GM12878 (cell line): ENCODE data around the gene PGLYRP2. TPM values are rescaled to one million over a fixed set of nuclear protein-coding genes. Genes with fewer than 3 reads are reported as not detected.

ENCODE experiments used
- ATAC-seq: fragments of 200-7000 bp; cut with Tn5 transposase; 3 replicates; pipeline ENCODE4 v1.9.1; 2020; ENCODE audit warnings: mild to moderate bottlenecking, moderate library complexity
- BruUV-seq: library from RNA; stranded (reverse); fragments of 400-500 nt; replicated peaks from 2 replicates; lab custom pipeline; 2021; lab: Mats Ljungman, UMichigan
- CTCF ChIA-PET: fragments of 300-600 bp; sonication (Branson Sonifier 250); formaldehyde crosslinking; extraction: SDS; loops from one replicate; lab custom pipeline; 2021; ENCODE audit warnings: inconsistent platforms; lab: Yijun Ruan, JAX
- POLR2A ChIA-PET: fragments of 350-600 bp; formaldehyde crosslinking; extraction: SDS; loops from one replicate; lab custom pipeline; 2021; ENCODE audit warnings: inconsistent platforms; lab: Charles Lee
- RAD21 ChIA-PET: fragments of 300-600 bp; sonication (Branson Sonifier 250); formaldehyde crosslinking; loops from one replicate; lab custom pipeline; 2023; ENCODE audit warnings: antibody characterized with exemption; ENCODE audit not compliant: unreplicated experiment; lab: Charles Lee
- SMC1A ChIA-PET: fragments of 300-600 bp; sonication (Branson Sonifier 250); formaldehyde crosslinking; loops from one replicate; lab custom pipeline; 2023; ENCODE audit not compliant: unreplicated experiment, uncharacterized antibody; lab: Charles Lee
- DNase-seq: peaks from one replicate; pipeline ENCODE4 v3.0.0-alpha.2; 2011; ENCODE audit warnings: low read depth, low spot score
- FAIRE-seq: peaks from 3 replicates; lab custom pipeline; 2011; peaks lifted over from hg19 to GRCh38; lab: Jason Lieb, UNC
- H2AFZ ChIP-seq: 2 replicates; pipeline ENCODE4 v1.6.0; 2011; ENCODE audit warnings: low read depth, low read length, control low read depth; ENCODE audit not compliant: control insufficient read depth
- H3K27ac ChIP-seq: 2 replicates; pipeline ENCODE4 v1.5.1; 2011; ENCODE audit warnings: control low read depth; ENCODE audit not compliant: control insufficient read depth, insufficient read depth
- H3K27me3 ChIP-seq, 2 experiments: replicated peaks in 1 of 2; 2 replicates each; pipeline versions ENCODE4 v1.6.0 to v1.6.1; 2011; ENCODE audit warnings: low read length in 1 of 2; ENCODE audit not compliant: control insufficient read depth in 2 of 2, insufficient read depth in 2 of 2
- H3K36me3 ChIP-seq, 2 experiments: 2 replicates each; pipeline ENCODE4 v1.5.1; 2011; ENCODE audit warnings: low read length in 1 of 2; ENCODE audit not compliant: control insufficient read depth in 2 of 2, insufficient read depth in 2 of 2
- H3K4me1 ChIP-seq: 2 replicates; pipeline ENCODE4 v1.6.1; 2011; ENCODE audit warnings: mild to moderate bottlenecking, low read length, moderate library complexity, mixed read lengths; ENCODE audit not compliant: control insufficient read depth, insufficient read depth
- H3K4me2 ChIP-seq: 2 replicates; pipeline ENCODE4 v1.6.0; 2011; ENCODE audit warnings: control low read depth; ENCODE audit not compliant: control insufficient read depth, insufficient read depth
- H3K4me3 ChIP-seq: fragments of 200-600 bp; sonication (generic); 2 replicates; pipeline ENCODE4 v1.5.1; 2016
- H3K79me2 ChIP-seq: 2 replicates; pipeline ENCODE4 v1.6.0; 2011; ENCODE audit warnings: low read length; ENCODE audit not compliant: control insufficient read depth, insufficient read depth
- H3K9ac ChIP-seq: 2 replicates; pipeline ENCODE4 v1.8.0; 2011; ENCODE audit warnings: low read length, control low read depth, mixed read lengths; ENCODE audit not compliant: control insufficient read depth, insufficient read depth
- H3K9me3 ChIP-seq: replicated peaks from 3 replicates; pipeline ENCODE4 v1.5.1; 2011; ENCODE audit warnings: mild to moderate bottlenecking, low read length; ENCODE audit not compliant: control insufficient read depth, insufficient read depth
- H4K20me1 ChIP-seq: 2 replicates; pipeline ENCODE4 v1.6.0; 2011; ENCODE audit not compliant: control insufficient read depth, insufficient read depth
- CBFB ChIP-seq: IDR thresholded peaks from 2 replicates; pipeline ENCODE4 v1.6.1; 2016; ENCODE audit warnings: antibody characterized with exemption, low read depth
- CREM ChIP-seq: IDR thresholded peaks from 2 replicates; pipeline ENCODE4 v1.6.1; 2014; ENCODE audit warnings: antibody characterized with exemption, low read depth
- EGR1 ChIP-seq, 2 experiments: IDR thresholded peaks; 1 replicate in 1 of 2; 2 replicates in 1 of 2; pipeline ENCODE4 v1.6.1; 2011 to 2012; ENCODE audit warnings: low read depth in 2 of 2, low read length in 2 of 2, borderline replicate concordance in 1 of 2, mild to moderate bottlenecking in 1 of 2, moderate library complexity in 1 of 2
- ETV6 ChIP-seq, 2 experiments: fragments of 450-650 bp in 1 of 2; IDR thresholded peaks in 1 of 2; conservative IDR thresholded peaks in 1 of 2; 2 replicates each; pipeline ENCODE4 v1.6.1; 2014; ENCODE audit warnings: antibody characterized with exemption in 1 of 2, borderline replicate concordance in 1 of 2, low read depth in 1 of 2, mild to moderate bottlenecking in 1 of 2, moderate library complexity in 1 of 2
- MEF2B ChIP-seq: fragments of 450-650 bp; IDR thresholded peaks from 2 replicates; pipeline ENCODE4 v1.6.1; 2018; ENCODE audit warnings: mild to moderate bottlenecking, moderate library complexity; ENCODE audit not compliant: partially characterized antibody, poor library complexity, severe bottlenecking
- PAX8 ChIP-seq: fragments of 450-650 bp; IDR thresholded peaks from 2 replicates; pipeline ENCODE4 v1.6.1; 2017; ENCODE audit warnings: mild to moderate bottlenecking, moderate library complexity
- RAD51 ChIP-seq: fragments of 450-650 bp; IDR thresholded peaks from 2 replicates; pipeline ENCODE4 v1.6.1; 2016; ENCODE audit warnings: moderate library complexity, mild to moderate bottlenecking, inconsistent platforms
- RUNX3 ChIP-seq: IDR thresholded peaks from 2 replicates; pipeline ENCODE4 v1.6.1; 2012; ENCODE audit warnings: low read length, inconsistent platforms
- SIN3A ChIP-seq: IDR thresholded peaks from 2 replicates; pipeline ENCODE4 v1.6.1; 2012; ENCODE audit warnings: low read depth, low read length, improper control_type of control experiment
- TARDBP ChIP-seq: IDR thresholded peaks from 2 replicates; pipeline ENCODE4 v1.6.1; 2016; ENCODE audit warnings: borderline replicate concordance
- YBX1 ChIP-seq: fragments of 450-650 bp; IDR thresholded peaks from 2 replicates; pipeline ENCODE4 v1.6.1; 2016; ENCODE audit warnings: antibody characterized with exemption
- WGBS: methylation state at CpG from one replicate; pipeline ENCODE4 v1.1.6; 2016; ENCODE audit warnings: low lambda C conversion rate; ENCODE audit not compliant: insufficient replicate concordance, insufficient coverage; ENCODE audit errors: missing lambda C conversion rate; 5-methylcytosine and 5-hydroxymethylcytosine counted together
- in situ Hi-C: fragments of 300-500 bp; cut with MboI; formaldehyde crosslinking; loops from 9 replicates; pipeline ENCODE4 v1.14.3; 2018; ENCODE audit warnings: mixed read lengths
- intact Hi-C: fragments of 100-400 bp; cut with micrococcal nuclease; formaldehyde crosslinking; loops from one replicate; pipeline ENCODE4 v1.14.2; 2022; ENCODE audit not compliant: unreplicated experiment
- polyA plus RNA-seq, 11 experiments: library from polyadenylated mRNA; depleted of rRNA in 4 of 11; unstranded in 6 of 11; stranded (reverse) in 5 of 11; fragments of >200 nt; fragmentation: Nextera tagmentation in 4 of 11; fragmentation: Illumina TruSeq in 1 of 11; extraction: Ambion mirVana in 4 of 11; extraction: Trizol in 1 of 11; gene quantifications; 1 replicate in 1 of 11; 2 replicates in 10 of 11; pipeline versions ENCODE4 v1.2.1 to v1.2.3, GENCODE V29; 2011 to 2016; ENCODE audit warnings: inconsistent platforms in 2 of 11, missing spikeins in 2 of 11, low read depth in 1 of 11
- total RNA-seq, 4 experiments: library from RNA; depleted of rRNA in 3 of 4; stranded (reverse); fragments of >200 nt in 3 of 4; fragmentation: Illumina TruSeq in 1 of 4; extraction: Trizol in 1 of 4; gene quantifications; 2 replicates each; pipeline versions ENCODE4 v1.2.1 to v1.2.3, GENCODE V29; 2013 to 2021
- TF ChIP-seq, protein P1 (sequence below): fragments of 450-650 bp; IDR thresholded peaks from 2 replicates; pipeline ENCODE4 v1.6.1; 2017; ENCODE audit warnings: mild to moderate bottlenecking, moderate library complexity
- TF ChIP-seq, protein P2 (sequence below): fragments of 450-650 bp; IDR thresholded peaks from 2 replicates; pipeline ENCODE4 v1.6.1; 2017; ENCODE audit warnings: mild to moderate bottlenecking
- TF ChIP-seq, protein P3 (sequence below): fragments of 450-650 bp; formaldehyde crosslinking; IDR thresholded peaks from 2 replicates; pipeline ENCODE4 v1.4.0; 2022; ENCODE audit warnings: mild to moderate bottlenecking, moderate library complexity
- TF ChIP-seq, protein P4 (sequence below): IDR thresholded peaks from 2 replicates; pipeline ENCODE4 v1.6.1; 2012; ENCODE audit warnings: low read depth, low read length, improper control_type of control experiment

Gene PGLYRP2
- total and polyA plus RNA-seq, 10 of the 15 experiments (the other 5 are each of a cell fraction or from before 2014, with no cell fraction given), result 0.15 to 0.48 (median 0.26) TPM; not detected in 5

DNA sequence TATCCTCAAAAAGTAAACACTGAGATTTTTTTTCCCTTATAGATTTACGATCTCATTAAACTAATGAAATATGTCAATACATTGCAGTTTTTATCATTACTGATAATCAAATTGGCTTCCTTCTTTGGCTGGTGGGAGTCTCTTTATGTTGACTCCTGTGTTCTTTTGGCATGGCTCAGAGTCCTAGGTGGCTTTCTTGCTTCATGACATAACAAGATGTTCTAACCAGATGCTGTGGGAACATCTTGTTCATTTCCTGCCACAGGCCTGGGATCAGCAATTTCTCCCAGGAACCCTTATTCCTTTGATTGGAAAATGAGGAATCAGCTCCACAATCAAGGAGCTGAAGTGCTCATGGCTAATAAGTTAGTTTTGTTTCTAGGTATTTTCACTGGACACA lies 15.8 kb upstream of the PGLYRP2 start:
- Histone ChIP-seq H3K4me1 (no peaks in the 10 kb centered on the region), H3K79me2 (no peaks in the 10 kb centered on the region), H3K36me3 (no peaks in the 10 kb centered on the region), H3K27me3 (no peaks in the 10 kb centered on the region), H2AFZ (no peak overlapping the region), H3K4me2 (no peak overlapping the region), H3K4me3 (no peak overlapping the region), H3K9ac (no peak overlapping the region), H3K9me3 (no peaks in the 10 kb centered on the region), H3K27ac (no peak overlapping the region), H4K20me1 (no peaks in the 10 kb centered on the region)
- ChIA-PET POLR2A (no interaction called here), RAD21 (no interaction called here), CTCF (no interaction called here), SMC1A (no interaction called here)
- no peak for DNase-seq
- 95% methylated on average over 1 of the region's 1 CpG for WGBS
- FAIRE-seq, result no peak
- no TSS peak for BruUV-seq
- intact Hi-C loops (no loop called here), in situ Hi-C loops (no loop called here)
- no peak for ATAC-seq
- TF ChIP-seq SIN3A (no peak), RAD51 (no peak), RUNX3 (no peak), MEF2B (no peak), CBFB (no peak), ETV6 (conservative IDR thresholded peaks at IDR 0.05 in 1 of 2, IDR thresholded peaks at IDR 0.05 in 1 of 2; ENCODE audit: borderline replicate concordance in 1 of 2, low read depth in 1 of 2) (no peak), PAX8 (no peak), EGR1 (IDR thresholded peaks at IDR 0.05; ENCODE audit: borderline replicate concordance in 1 of 2, low read depth in 2 of 2, low read length in 2 of 2) (no peak), CREM (no peak), YBX1 (no peak), TARDBP (no peak)
- TF ChIP-seq, protein P1, sequence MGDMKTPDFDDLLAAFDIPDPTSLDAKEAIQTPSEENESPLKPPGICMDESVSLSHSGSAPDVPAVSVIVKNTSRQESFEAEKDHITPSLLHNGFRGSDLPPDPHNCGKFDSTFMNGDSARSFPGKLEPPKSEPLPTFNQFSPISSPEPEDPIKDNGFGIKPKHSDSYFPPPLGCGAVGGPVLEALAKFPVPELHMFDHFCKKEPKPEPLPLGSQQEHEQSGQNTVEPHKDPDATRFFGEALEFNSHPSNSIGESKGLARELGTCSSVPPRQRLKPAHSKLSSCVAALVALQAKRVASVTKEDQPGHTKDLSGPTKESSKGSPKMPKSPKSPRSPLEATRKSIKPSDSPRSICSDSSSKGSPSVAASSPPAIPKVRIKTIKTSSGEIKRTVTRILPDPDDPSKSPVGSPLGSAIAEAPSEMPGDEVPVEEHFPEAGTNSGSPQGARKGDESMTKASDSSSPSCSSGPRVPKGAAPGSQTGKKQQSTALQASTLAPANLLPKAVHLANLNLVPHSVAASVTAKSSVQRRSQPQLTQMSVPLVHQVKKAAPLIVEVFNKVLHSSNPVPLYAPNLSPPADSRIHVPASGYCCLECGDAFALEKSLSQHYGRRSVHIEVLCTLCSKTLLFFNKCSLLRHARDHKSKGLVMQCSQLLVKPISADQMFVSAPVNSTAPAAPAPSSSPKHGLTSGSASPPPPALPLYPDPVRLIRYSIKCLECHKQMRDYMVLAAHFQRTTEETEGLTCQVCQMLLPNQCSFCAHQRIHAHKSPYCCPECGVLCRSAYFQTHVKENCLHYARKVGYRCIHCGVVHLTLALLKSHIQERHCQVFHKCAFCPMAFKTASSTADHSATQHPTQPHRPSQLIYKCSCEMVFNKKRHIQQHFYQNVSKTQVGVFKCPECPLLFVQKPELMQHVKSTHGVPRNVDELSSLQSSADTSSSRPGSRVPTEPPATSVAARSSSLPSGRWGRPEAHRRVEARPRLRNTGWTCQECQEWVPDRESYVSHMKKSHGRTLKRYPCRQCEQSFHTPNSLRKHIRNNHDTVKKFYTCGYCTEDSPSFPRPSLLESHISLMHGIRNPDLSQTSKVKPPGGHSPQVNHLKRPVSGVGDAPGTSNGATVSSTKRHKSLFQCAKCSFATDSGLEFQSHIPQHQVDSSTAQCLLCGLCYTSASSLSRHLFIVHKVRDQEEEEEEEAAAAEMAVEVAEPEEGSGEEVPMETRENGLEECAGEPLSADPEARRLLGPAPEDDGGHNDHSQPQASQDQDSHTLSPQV, result no peak
- TF ChIP-seq, protein P2, sequence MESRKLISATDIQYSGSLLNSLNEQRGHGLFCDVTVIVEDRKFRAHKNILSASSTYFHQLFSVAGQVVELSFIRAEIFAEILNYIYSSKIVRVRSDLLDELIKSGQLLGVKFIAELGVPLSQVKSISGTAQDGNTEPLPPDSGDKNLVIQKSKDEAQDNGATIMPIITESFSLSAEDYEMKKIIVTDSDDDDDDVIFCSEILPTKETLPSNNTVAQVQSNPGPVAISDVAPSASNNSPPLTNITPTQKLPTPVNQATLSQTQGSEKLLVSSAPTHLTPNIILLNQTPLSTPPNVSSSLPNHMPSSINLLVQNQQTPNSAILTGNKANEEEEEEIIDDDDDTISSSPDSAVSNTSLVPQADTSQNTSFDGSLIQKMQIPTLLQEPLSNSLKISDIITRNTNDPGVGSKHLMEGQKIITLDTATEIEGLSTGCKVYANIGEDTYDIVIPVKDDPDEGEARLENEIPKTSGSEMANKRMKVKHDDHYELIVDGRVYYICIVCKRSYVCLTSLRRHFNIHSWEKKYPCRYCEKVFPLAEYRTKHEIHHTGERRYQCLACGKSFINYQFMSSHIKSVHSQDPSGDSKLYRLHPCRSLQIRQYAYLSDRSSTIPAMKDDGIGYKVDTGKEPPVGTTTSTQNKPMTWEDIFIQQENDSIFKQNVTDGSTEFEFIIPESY, result no peak
- TF ChIP-seq, protein P3, sequence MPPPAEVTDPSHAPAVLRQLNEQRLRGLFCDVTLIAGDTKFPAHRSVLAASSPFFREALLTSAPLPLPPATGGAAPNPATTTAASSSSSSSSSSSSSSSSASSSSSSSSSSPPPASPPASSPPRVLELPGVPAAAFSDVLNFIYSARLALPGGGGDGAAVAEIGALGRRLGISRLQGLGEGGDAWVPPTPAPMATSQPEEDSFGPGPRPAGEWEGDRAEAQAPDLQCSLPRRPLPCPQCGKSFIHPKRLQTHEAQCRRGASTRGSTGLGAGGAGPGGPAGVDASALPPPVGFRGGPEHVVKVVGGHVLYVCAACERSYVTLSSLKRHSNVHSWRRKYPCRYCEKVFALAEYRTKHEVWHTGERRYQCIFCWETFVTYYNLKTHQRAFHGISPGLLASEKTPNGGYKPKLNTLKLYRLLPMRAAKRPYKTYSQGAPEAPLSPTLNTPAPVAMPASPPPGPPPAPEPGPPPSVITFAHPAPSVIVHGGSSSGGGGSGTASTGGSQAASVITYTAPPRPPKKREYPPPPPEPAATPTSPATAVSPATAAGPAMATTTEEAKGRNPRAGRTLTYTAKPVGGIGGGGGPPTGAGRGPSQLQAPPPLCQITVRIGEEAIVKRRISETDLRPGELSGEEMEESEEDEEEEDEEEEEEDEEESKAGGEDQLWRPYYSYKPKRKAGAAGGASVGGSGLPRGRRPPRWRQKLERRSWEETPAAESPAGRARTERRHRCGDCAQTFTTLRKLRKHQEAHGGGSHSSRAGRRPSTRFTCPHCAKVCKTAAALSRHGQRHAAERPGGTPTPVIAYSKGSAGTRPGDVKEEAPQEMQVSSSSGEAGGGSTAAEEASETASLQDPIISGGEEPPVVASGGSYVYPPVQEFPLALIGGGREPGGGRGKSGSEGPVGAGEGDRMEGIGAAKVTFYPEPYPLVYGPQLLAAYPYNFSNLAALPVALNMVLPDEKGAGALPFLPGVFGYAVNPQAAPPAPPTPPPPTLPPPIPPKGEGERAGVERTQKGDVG (CRISPR knock-in tag), result no peak
- TF ChIP-seq, protein P4, sequence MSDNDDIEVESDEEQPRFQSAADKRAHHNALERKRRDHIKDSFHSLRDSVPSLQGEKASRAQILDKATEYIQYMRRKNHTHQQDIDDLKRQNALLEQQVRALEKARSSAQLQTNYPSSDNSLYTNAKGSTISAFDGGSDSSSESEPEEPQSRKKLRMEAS, result no peak
